T-helper 22 cell (primary cell): ENCODE results near the gene MRPS9.

Experiments used
- DNase-seq: peaks from one replicate; pipeline ENCODE4 v3.0.0-alpha.2; 2020; ENCODE audit warnings: low read depth

Gene MRPS9

DNA sequence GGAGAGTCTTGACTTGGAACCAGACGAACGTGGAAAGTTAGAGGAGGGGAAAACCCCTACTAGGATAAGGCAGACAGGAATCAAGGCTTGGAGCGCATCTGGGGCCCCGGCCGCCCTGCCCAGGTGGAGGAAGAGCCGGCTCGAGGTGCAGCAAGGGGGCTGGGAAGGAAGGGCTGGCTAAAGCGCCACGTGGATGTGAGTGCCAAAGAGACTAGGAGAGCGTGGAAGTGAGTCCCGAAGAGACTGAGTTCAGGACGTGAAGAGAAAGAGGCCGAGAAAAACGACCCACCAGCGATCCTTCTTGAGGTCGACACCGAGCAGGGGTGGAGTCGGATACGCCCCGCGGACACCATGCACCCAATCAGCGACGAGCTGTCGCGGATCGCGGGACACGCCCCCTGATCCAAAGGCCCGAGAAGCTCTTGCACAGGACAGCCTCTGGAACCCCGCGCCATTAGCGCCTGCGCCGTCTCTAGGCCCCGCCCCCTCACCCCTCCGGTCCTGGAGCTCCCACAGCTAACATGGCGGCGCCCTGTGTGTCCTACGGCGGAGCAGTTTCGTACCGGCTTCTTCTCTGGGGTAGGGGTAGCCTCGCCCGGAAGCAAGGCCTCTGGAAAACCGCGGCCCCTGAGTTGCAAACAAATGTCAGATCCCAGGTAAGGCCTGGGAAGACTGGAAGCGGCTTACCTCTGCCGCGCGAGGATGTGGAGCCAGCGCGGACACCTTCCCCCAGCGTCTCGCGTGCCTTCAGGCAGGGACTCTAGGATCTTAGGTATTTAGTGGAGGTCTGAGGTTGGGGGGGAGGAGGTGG is at the start of gene MRPS9:
TSS of gene MRPS9 (plus strand) at position 498 of the 811 bp plus-strand sequence. CDS start at position 522, 24 bp downstream.
- peak; percentile 95 for DNase-seq

DNA sequence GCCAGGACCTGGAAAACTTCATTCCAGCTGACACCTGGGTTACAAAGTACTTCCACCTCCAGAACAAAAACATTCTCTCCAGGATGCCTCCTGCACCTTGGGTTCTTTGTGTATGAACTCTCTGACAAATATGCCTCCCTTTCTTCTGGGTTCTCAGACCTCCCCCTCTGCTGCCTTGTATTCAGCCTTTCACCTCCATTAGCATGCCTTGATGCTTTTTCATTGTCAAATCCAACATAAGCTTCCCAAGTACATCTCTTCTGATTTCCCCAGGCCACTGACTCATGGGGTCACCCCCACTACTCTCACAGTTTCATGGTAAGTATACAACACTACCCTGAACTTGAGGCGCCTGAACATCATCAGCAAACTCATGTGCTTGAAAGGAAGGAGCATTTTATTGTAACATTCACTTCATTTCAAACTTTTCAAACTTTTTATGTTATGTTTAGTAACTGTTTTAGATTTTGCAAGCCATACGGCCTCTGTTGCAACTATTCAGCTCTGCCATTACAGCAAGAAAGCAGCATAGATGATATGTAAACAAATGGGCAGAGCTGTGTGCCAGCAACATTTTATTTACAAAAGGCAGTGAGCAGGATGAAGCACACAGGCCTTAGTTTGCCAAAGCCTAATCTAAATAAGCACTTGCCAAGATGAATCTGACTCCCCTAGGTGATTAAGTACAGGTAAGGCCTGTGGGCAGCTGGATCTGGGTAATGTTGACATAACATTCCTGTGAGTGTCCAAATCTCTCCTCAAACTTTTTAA is 32.5 kb upstream of the MRPS9 start:
- no peak for DNase-seq

DNA sequence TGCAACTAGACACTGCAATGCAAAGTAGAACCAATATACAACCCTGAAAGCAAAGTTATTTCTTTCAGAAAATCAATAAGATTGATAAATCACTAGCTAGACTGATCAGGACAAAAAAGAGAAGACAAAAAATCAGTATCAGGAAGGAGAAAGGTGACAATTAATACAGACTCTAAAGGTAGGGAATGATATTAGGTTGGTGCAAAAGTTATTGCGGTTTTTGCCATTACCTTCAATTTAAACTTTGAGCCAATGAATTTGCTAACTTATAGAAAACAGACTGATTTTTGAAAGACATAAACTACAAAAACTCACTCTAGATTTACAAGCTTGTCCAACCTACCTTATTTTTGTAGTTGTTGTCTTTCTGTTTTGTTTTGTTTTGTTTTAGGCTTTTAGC is 30.5 kb upstream of the MRPS9 start:
- DNase-seq = no peak

DNA sequence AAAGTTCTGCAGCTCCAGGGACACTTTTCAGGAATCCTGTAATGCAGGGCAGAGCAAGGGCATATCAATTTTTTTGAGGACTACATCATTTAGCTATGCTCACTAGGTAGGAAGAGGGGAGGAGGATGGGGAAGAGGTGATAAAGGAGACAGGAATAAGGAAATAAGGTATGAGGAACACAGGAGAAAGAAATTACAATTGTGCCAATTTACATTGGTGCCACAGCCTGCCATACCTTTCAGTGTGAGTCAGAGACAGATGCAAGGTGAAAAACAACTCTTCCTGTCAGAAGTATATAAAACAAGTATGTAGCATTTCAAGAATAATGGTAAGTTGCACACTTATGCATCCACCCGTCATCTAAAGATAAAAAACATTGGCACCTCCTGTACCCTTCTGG is 5.4 kb upstream of the MRPS9 start:
- no peak for DNase-seq

DNA sequence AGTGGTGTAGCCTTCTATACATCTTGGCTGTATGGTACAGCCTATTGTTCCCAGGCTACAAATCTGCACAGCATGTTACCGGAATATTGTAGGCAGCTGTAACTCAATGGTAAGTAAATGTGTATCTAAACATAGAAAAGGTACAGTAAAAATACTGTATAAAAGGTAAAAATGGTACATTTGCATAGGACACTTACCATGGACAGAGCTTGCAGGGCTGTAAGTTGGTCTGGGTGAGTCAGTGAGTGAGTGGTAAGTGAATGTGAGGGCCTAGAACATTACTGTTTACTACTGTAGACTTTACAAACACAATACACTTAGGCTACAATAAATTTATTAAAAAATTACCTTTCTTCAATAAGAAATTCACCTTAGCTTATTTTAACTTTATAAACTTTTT is 3.7 kb upstream of the MRPS9 start:
- no peak for DNase-seq

DNA sequence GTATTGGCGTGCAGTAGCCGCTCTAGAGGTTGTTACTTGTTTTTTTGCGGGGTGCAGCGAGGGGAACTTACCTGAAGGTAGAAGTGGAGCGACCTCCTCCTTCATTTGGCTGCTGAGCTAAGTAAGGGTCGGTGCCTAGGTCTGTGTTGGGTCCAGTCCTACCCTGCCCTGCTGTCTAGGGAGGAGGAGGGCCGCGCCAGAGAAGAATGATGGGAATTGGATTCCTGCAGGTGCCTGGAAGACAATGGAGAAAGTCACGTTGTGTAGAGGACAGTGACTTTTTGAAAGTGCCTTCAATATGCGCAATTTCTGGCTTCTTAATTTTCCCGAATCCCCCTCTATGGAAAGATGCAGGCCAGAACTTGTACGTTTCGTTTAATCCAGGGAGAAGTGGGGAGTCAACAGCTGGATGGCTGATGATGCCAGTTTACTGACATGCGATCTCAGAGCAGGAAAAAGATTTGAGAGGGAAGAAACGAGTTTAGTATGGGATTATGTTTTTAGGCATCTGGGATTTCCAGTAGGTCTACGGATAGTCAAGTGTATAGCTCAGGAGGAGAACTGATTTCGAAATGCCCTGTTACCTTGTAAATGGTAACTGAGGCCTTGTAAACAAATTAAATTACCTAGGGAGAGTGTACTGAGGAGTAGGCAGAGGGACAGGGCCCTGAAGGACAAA is 653 bp downstream of the MRPS9 start:
- DNase-seq = no peak

DNA sequence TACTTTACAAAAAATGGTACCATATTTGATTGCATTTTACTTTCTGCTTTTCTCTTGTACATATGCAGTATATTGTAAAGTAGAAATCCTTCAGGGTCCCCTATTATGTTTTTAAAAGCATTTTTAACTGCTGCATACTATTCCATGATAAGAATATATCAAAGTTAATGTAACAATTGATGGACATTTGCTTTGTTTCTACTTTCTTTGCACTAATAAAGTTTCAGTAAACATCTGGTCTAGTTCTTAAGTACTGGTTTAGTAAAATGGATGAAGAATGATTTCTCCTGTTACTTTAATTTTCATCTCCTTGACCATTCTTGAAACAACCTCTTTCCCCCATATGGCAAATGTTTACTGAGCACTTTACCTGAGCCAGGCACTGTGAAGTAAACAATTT is 1.7 kb downstream of the MRPS9 start:
- DNase-seq = no peak

DNA sequence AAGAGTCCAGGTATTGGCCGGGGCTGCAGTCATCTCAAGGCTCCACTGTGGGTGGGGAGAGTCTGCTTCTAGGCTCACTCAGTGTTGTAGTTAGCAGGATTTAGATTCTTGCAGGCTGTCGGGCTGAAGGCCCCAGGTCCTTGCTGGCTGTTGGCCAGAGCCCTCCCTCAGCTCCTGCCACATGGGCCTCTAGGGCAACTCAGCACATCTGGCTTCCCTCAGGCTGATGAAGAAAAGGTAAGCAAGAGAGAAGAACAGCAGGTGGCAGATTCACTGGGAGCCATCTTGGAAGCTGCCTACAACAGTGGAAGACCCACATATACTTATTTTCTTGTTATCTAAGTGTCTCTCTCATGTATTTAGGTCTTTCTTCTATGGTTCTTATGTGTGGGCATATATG is 4.3 kb downstream of the MRPS9 start:
- DNase-seq = no peak

DNA sequence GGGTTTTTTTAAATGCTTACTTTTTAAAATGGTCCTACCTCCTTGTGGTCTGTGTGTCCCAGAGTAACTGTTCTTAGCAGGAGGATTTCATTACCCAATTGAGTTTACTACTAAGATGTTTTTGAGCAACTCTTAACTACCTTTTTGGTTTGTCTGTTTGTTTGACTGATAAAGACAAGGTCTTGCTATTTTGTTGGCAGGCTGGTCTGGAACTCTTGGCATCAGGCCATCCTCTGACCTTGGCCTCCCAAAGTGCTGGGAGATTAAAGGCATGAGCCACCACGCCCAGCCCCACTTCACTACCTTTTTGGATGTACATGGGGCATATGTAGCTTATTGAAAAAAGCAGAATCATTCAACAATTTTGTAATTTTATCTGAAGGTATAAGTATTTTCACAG is 14.9 kb downstream of the MRPS9 start:
- no peak for DNase-seq

DNA sequence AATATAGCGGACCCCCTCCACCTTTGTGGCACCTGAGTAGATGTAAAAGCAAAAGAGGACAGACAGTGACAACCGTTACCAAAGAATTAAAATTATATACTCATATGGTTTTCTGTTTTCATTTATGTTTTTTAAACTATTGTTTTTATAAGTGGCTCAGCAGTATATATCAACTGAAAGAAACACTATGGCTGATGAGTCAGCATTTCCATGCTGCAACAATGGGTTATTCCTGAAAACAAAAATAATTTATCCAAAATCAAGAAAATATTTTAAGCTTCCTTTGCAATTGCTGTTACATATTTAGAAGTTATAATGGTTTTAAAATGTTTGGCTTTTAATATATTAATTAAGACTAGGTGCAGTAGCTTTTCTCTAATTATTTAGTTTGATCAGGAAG is 17.7 kb downstream of the MRPS9 start:
- DNase-seq = no peak

DNA sequence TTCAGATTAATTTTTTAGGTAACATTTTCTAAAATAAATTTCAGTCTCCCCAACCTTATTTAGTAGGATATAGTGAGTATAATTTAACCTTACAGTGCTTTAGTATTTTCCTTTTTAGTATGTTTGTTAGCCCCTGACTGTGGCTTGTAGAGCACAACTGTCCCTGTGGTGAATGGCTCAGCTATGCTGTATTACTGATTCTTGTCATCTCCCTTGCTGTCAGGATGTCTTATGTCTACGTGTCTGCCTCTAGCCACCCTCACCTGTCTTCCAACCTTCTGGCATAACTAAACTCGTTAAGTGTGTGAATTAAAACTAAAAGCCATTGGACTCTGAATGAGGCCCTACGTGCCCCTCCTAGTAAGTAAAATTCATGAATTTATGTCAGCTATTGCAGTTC is 18.4 kb downstream of the MRPS9 start:
- DNase-seq = no peak

DNA sequence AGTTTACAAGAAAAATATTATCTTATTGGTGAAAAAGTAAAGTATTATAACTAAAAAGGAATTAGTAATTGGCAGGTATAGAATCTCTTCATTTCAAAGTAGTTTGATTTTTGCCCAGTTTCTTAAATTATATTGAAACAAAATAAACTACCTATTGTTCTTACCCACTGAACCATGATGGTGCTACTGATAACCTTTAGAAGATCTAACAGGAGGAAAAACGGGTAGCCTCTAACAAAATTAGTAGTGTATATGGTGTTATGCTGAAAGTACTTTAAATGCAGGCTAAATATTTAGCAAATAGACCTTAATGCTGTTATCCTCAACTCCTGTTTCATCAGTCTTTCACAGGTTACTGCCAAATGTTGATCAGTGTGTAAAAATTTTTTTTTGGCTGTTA is 19.1 kb downstream of the MRPS9 start:
- DNase-seq = no peak

DNA sequence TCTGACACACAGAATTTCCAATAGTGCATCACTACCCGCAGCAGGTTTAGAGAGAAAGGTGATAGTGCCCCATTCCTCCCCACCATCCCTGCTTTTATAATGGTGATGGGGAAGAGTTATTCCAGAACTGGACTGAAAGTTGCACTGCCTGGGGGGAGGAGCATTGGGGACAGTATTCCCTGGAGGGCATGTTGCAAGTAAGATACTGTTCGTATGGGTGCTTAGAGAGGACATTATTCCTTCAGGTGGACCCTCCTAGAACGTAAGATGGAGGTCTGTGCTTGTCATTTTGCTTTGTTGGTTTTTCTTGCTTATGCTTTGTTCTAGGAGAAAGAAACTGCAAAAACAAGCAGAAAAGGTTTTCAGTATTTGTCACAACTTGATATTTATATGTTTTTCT is 23.7 kb downstream of the MRPS9 start:
- DNase-seq = no peak

DNA sequence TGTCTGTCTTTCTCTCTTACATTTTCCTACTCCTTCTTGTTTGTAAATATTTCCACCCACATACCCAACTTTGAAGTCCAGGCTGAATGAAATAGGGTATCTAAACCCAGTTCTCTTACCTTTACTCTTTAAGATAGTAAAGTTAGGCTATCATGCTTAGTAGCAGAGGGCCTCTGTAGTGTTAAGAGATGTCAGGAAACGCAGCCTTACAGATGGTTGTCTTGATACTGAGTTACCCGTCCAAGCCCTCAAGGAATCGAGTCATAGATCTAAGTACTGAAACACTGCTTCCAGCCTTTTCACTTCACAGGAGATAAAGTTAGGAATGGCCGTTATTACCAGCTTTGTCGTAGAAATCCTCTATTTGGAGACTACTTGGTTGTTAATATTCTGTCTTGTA is 24.3 kb downstream of the MRPS9 start:
- DNase-seq = no peak

DNA sequence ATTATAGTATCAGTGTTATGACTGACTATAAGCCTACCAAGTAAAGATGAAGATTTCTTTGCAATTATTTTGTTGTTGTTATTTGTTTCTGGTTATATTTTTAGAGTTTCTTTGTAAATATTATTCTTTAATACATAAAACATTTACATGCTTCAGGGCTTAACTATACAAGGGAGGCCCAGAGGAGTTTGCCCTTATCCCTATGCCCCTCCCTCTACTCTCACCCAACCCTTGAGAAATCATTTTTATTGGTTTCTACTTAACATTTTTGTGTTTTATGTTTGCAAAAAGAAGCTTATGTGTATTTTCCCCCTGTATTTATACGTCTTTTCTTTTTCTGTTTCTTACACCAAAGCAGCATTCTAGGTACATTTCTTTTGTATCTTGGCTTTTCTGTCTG is 30.5 kb downstream of the MRPS9 start:
- no peak for DNase-seq

DNA sequence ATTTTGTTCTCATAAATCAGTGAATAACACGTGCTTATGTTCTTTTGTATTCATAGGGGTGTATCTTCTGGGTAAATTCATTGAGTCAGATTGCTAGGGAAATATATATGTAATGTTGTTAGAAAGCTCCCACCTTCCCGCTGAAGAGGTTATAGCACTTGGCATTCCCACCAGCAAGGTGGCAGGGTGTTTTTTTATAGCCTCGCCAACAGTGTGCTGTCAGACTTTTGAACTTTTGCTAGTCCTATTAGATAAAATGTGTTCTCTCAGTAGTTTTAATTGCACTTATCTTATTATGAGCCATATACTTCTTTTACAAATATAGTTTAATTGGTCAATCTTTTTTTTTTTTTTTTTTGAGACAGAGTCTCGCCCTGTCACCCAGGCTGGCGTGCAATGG is 31.0 kb downstream of the MRPS9 start:
- DNase-seq = no peak

DNA sequence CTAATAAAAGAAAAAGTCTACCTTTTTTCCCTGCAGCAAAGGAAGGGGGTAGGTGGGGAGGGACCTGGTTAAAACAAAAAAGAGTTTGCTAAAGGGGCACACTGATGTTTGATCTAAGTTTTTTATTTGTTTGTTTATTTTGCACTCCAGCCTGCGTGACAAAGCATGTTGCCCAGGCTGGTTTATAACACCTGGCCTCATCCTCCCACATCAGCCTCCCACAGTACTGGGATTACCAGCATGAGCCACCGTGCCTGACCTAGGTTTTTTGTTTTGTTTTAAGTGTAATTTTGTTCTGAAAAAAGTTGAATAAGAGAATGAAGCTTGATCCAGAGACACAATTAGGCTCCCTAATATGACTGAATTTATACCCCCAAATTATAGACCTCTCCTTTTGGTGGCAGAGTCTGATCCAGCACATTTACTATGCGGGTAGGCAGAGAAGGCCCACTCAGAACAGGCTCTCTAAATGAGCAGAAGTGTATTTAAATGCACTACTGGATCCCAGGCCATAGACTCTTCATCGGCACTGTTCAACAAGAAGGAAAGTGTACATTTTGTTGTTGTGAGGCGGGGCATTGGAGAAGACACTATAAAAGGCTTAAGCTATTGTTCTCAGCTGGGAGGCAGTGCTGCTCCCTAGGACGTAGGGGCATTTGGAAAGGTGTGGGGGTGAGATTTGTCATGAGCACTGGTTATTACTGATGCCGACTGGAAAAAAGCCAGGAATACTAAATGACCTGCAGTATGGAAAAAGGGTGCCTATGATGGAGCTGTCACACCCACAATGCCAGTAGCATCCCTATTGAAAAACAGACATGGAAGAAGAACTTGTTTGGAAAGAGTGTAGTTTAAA is 32.4 kb downstream of the MRPS9 start:
- no peak for DNase-seq

DNA sequence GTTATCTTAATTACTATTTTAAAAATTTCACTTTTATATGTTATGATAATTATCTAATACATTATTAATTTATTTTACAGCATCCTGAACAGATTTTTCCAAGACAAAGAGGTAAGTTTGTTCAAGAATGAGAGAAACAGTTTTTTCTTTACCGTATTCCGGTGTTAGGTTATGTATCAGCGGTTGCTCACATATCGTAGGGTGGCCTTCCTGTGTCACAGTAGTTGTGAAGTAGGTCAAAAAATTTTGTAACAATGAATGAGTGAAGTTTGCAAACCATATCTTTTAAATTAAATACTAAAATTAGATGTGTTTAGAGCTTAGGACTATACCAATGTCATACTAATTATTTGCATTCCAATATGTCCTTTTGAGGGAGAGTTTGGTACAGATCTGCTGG is 33.5 kb downstream of the MRPS9 start:
- no peak for DNase-seq

DNA sequence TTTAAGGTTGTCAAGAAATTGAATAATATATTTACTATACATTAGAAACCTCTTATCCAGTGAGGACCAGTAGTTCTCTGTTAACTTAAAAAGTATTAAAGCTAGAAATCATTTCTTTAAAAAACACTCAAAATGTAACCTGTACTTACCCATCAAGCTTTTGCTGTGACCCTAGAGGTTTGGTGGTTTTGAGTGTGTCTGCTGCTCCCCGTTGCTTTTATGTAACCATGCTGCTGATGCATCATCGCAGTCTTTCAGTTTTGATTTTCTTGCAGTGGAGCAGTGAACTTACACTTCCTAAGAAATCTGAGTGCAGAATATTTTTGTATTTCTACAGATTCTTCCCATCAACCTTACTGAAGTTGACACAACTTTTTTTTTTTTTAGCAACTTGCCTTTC is 34.2 kb downstream of the MRPS9 start:
- DNase-seq = no peak

DNA sequence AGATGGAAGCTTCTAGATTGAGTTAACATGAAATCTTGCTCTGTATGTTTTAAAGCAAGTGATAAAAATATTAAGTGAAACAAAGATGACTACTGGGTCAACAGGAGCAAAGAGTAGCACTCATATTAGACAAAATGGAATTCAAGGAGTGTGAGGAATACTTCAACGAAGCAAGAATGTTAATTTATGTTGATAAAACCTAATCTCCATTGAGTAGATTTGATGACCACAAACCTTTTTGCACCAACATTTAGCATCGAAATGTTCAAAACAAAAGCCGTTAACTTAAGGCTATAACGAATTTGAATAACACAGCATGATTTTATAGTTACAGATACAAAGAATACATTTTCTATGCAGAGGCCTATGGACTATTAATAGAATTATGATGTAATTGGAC is 35.7 kb downstream of the MRPS9 start:
- no peak for DNase-seq

DNA sequence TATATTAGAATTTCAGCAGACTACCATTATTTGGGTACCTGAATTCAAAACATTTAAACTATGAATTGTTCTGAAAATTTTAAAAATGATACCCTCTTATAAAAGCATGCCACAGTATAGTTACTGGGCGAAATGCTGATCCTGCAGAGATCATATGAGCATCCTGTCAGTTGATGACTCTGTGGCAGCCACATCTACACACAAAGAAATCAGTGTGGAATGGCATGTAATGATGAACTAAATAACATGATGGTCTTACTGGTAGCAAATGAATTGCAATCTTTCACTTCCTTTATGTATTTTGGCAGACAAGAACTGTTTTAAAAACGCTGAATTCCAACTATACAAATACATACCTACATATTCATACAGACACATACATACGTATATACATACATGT is 38.3 kb downstream of the MRPS9 start:
- DNase-seq = no peak

DNA sequence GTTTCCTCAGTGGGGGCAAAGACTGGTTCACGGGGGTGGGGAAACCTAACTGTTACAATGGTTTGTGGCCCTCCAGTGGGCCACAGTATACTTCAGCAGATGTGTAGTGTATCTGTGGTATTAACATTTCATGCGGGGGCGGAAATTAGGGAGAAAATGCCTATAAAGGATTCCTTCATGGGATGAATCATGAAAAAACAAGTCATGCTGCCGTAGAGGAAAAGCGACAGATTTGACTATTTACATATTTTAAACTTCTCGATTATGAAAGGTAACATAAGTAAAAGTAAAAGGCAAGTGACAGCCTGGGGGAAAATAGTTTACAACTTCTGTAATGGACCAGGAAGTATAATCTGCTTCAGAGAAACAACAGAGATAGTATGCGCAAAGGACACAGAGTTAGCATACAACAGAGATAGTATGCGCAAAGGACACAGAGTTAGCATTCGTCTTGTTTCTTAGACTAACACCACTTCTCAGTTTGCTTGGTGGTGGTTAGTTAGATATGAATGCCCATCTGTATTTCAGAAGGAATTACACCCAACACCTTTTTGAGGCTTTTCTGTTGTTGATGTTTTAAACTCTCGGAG is 41.1 kb downstream of the MRPS9 start:
- no peak for DNase-seq
